ENCODE results near the gene TTLL9. TPM values are rescaled to one million over a fixed set of nuclear protein-coding genes. Genes with fewer than 3 reads are reported as not detected.
"Not testable (repeated sequence)": the region's sequence is repeated elsewhere in the genome, so short reads cannot be mapped to it uniquely, and the experiment has no call there.

The TTLL9 gene
- total and polyA plus RNA-seq, 2 donors: 0.20 to 0.26 TPM

DNA sequence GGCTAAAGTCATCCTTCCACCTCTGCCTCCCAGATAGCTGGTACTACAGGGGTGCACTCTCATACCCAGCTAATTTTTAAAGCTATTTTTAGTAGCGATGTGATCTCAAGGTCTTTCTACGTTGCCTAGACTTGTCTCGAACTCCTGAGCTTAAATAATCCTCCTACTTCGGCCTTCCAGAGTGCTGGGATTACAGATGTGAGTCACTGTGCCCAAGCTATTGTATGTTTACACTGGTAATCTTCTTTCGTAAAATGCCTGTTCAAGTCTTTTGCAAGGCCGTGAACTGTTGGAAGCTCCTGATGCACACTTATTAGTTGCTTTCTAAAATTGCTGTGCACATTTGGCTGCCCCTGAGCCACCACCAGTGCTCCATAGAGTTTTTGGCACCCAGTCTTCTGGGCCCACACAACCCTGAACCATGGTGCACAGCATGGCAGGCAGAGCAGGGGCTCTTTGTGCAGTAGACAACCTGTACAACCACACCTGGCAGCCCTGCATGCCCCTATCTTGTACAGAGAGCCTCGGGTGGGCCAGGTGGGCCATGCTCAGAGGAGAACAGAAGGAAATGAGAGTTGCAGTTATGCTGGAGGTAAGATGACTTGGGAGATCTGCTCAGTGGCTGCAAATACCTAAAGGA lies 48.2 kb downstream of the TTLL9 start:
- H3K36me3 ChIP-seq (ENCODE audit: insufficient read depth): no peaks in the 10 kb centered on the region
- WGBS: 43% methylated on average over 7 of the region's 7 CpGs
- DNase-seq (ENCODE audit: extremely low spot score): no peak
- H3K4me1 ChIP-seq (ENCODE audit: insufficient read depth): no peaks in the 10 kb centered on the region
- no peak overlapping the region for H3K4me3 ChIP-seq (ENCODE audit: low read depth, low read length)
- H3K27ac ChIP-seq (ENCODE audit: low read depth): no peak overlapping the region

DNA sequence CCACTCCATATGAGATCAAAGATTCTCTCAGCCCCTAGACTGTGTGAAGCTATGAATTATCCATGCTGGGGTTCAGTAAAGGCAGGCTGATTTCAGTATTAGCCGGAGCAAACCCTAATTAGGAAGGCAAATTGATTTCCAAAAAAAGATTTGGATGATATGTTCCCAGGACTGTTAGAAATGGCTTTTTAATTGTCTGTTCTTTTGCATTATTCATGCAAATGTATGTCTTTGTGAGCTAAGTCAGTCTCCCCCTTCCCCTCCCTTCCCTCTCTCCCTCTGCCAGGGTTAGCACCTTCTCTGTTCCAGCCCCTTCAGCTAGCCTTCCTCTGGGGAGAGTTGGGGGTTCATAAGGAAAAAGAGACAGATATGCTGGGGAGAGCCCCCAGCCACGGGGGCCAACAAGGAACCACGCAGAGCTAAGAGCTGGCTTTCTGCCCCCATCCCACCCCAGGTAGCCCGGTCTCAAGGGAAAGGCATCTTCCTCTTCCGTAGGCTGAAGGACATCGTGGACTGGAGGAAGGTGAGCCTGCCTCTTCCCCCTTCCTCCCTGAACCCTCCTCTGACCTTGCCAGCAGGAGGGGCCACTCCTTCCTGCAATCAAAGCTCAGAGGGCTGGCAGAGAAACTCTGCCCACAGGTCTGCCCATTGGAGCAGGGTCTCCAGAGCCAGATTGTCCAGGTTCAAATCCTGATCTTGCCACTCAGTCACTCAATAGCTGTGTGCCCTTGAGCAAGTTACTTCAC lies 49.1 kb downstream of the TTLL9 start:
- DNase-seq (ENCODE audit: extremely low spot score): no peak
- Histone ChIP-seq H3K36me3 (ENCODE audit: insufficient read depth) (no peaks in the 10 kb centered on the region), H3K4me3 (ENCODE audit: low read depth, low read length) (no peak overlapping the region), H3K27ac (ENCODE audit: low read depth) (no peak overlapping the region), H3K4me1 (ENCODE audit: insufficient read depth) (no peaks in the 10 kb centered on the region)
- 54% methylated on average over 6 of the region's 6 CpGs for WGBS

GRCh38 chr20:31920275-31920855 lies 49.9 kb downstream of the TTLL9 start:
- 71% methylated on average over 11 of the region's 11 CpGs for WGBS
- H3K36me3 ChIP-seq (ENCODE audit: insufficient read depth): no peaks in the 10 kb centered on the region
- H3K27ac ChIP-seq (ENCODE audit: low read depth): no peak overlapping the region
- no peak overlapping the region for H3K4me3 ChIP-seq (ENCODE audit: low read depth, low read length)
- DNase-seq (ENCODE audit: extremely low spot score): no peak
- H3K4me1 ChIP-seq (ENCODE audit: insufficient read depth): no peaks in the 10 kb centered on the region

GRCh38 chr20:31921480-31921879 lies 51.0 kb downstream of the TTLL9 start:
- H3K36me3 ChIP-seq (ENCODE audit: insufficient read depth); H3K4me1 ChIP-seq (ENCODE audit: insufficient read depth); DNase-seq (ENCODE audit: extremely low spot score); H3K27ac ChIP-seq (ENCODE audit: low read depth); H3K4me3 ChIP-seq (ENCODE audit: low read depth, low read length): not testable (repeated sequence)
- 94% methylated on average over 5 of the region's 5 CpGs for WGBS

DNA sequence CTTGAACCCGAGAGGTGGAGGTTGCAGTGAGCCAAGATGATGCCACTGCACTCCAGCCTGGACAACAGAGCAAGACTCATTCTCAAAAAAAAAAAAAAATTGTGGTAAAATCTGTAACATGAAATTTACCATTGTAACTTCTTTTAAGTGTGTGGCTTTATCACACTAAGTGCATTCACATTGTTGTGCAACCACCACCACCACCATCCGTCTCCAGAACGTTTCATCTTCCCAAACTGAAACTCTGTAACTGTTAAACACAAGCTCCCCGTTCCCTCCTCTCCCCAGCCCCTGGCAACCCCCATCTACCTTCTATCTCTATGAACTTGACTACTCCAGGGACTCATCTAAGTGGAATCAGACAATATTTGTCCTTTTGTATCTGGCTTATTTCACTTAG lies 51.7 kb downstream of the TTLL9 start:
- WGBS: 74% methylated on average over 4 of the region's 4 CpGs
- Histone ChIP-seq H3K36me3 (ENCODE audit: insufficient read depth) (no peaks in the 10 kb centered on the region), H3K4me1 (ENCODE audit: insufficient read depth) (no peaks in the 10 kb centered on the region), H3K4me3 (ENCODE audit: low read depth, low read length) (no peak overlapping the region), H3K27ac (ENCODE audit: low read depth) (no peak overlapping the region)
- DNase-seq (ENCODE audit: extremely low spot score): no peak

GRCh38 chr20:31922588-31922987 lies 52.2 kb downstream of the TTLL9 start:
- Histone ChIP-seq H3K4me1 (ENCODE audit: insufficient read depth) (no peaks in the 10 kb centered on the region), H3K4me3 (ENCODE audit: low read depth, low read length) (no peak overlapping the region), H3K36me3 (ENCODE audit: insufficient read depth) (no peaks in the 10 kb centered on the region), H3K27ac (ENCODE audit: low read depth) (no peak overlapping the region)
- DNase-seq (ENCODE audit: extremely low spot score): no peak
- WGBS: 87% methylated on average over 4 of the region's 4 CpGs

GRCh38 chr20:31923388-31924331 lies 53.2 kb downstream of the TTLL9 start:
- 56% methylated on average over 13 of the region's 13 CpGs for WGBS
- no peak for DNase-seq (ENCODE audit: extremely low spot score)

GRCh38 chr20:31924561-31924960 lies 54.1 kb downstream of the TTLL9 start:
- DNase-seq (ENCODE audit: extremely low spot score): no peak
- H3K27ac ChIP-seq (ENCODE audit: low read depth): no peak overlapping the region
- 90% methylated on average over 8 of the region's 8 CpGs for WGBS
- no peaks in the 10 kb centered on the region for H3K4me1 ChIP-seq (ENCODE audit: insufficient read depth)
- H3K36me3 ChIP-seq (ENCODE audit: insufficient read depth): no peaks in the 10 kb centered on the region
- H3K4me3 ChIP-seq (ENCODE audit: low read depth, low read length): no peak overlapping the region

More at GRCh38 chr20:31923388-31924331, 53.2 kb downstream of the TTLL9 start:
- H3K36me3 ChIP-seq (ENCODE audit: insufficient read depth): no peaks in the 10 kb centered on the region
- no peak overlapping the region for H3K27ac ChIP-seq (ENCODE audit: low read depth)
- H3K4me3 ChIP-seq (ENCODE audit: low read depth, low read length): no peak overlapping the region
- no peaks in the 10 kb centered on the region for H3K4me1 ChIP-seq (ENCODE audit: insufficient read depth)

DNA sequence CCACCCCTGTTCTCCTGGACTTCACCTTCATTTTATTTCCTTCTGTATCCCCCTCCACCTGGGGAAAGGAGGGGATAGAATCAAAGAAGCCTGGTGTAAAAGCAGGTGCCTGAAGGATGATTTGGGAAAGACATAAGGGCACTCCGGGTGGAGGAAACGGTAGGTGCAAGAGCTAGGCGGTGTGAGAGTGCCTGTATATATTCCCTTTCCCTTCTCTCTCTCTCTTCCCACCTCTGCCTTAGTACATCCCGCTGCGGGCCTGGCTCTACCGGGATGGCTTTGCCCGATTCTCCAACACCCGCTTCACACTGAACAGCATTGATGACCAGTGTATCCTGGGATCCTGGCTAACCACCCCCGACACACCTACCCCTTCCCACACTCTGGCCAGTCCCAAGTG lies 55.2 kb downstream of the TTLL9 start:
- Histone ChIP-seq H3K36me3 (ENCODE audit: insufficient read depth) (no peaks in the 10 kb centered on the region), H3K27ac (ENCODE audit: low read depth) (no peak overlapping the region), H3K4me3 (ENCODE audit: low read depth, low read length) (no peak overlapping the region), H3K4me1 (ENCODE audit: insufficient read depth) (no peaks in the 10 kb centered on the region)
- 58% methylated on average over 9 of the region's 9 CpGs for WGBS
- DNase-seq (ENCODE audit: extremely low spot score): no peak

DNA sequence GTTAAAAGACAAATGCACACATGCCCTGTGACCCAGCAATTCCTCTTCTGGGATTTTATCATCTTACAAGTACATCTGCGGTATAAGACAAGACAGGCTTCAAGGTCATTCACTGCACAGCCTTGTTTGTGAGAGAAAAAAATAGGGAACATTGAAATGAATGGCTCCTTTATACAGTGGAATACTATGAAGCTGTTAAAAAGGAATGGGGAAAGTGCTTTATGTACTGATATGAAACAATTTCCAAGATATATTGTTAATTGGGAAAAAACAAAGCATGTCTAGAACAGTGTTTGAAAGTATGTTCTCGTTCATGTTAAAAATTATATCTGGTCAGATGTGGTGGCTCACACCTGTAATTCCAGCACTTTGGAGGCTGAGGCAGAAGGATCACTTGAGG lies 56.1 kb downstream of the TTLL9 start:
- H3K27ac ChIP-seq (ENCODE audit: low read depth): no peak overlapping the region
- no peak overlapping the region for H3K4me3 ChIP-seq (ENCODE audit: low read depth, low read length)
- WGBS: 88% methylated on average over 2 of the region's 2 CpGs
- no peaks in the 10 kb centered on the region for H3K4me1 ChIP-seq (ENCODE audit: insufficient read depth)
- DNase-seq (ENCODE audit: extremely low spot score): no peak
- H3K36me3 ChIP-seq (ENCODE audit: insufficient read depth): no peaks in the 10 kb centered on the region

DNA sequence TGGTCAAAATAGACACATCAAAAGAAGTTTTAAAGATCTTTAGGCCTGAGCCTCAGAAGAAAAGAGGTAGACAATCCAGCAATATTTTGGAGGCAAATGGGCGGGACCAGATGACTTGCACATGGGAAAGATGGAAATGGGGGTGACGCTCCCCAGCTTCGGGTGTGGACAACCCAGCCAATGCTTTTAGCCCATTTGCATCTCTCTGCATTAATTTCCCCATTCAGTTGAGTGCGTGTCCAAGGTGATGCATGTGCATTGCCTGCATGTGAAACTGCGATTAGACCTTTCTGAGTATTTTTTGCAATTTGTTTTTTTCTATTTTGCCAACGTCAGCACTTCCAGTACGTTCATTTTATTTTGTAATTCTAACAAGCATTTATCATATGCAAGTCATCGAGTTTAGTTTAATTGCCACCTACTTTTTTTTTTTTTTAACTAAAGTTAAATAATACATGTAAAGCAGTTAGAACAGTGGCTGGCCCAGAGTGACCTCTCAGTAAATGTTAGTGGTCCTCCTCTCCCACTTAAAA lies 57.3 kb downstream of the TTLL9 start:
- no peak for DNase-seq (ENCODE audit: extremely low spot score)

GRCh38 chr20:31929631-31930030 lies 59.2 kb downstream of the TTLL9 start:
- WGBS: 55% methylated on average over 4 of the region's 4 CpGs
- H3K36me3 ChIP-seq (ENCODE audit: insufficient read depth); H3K4me3 ChIP-seq (ENCODE audit: low read depth, low read length); H3K4me1 ChIP-seq (ENCODE audit: insufficient read depth); DNase-seq (ENCODE audit: extremely low spot score); H3K27ac ChIP-seq (ENCODE audit: low read depth): not testable (repeated sequence)

More for the DNA sequence above, 57.3 kb downstream of the TTLL9 start:
- WGBS: 80% methylated on average over 8 of the region's 8 CpGs
- Histone ChIP-seq H3K36me3 (ENCODE audit: insufficient read depth) (no peaks in the 10 kb centered on the region), H3K4me3 (ENCODE audit: low read depth, low read length) (no peak overlapping the region), H3K27ac (ENCODE audit: low read depth) (no peak overlapping the region), H3K4me1 (ENCODE audit: insufficient read depth) (no peaks in the 10 kb centered on the region)

- no peaks in the 10 kb centered on the region for H3K36me3 ChIP-seq (ENCODE audit: insufficient read depth)
Measured at GRCh38 chr20:31930779-31931178, 60.3 kb downstream of the TTLL9 start.

More at GRCh38 chr20:31930779-31931178, 60.3 kb downstream of the TTLL9 start:
- DNase-seq (ENCODE audit: extremely low spot score): no peak
- H3K4me3 ChIP-seq (ENCODE audit: low read depth, low read length): no peak overlapping the region
- no peak overlapping the region for H3K27ac ChIP-seq (ENCODE audit: low read depth)
- no peaks in the 10 kb centered on the region for H3K4me1 ChIP-seq (ENCODE audit: insufficient read depth)
- WGBS: 37% methylated on average over 5 of the region's 5 CpGs

Data from urinary bladder (tissue), 4 donors.